Mammary epithelial cell (primary cell): ENCODE results near the gene EPHB3.

Experiments
- CTCF ChIP-seq, 2 donors: IDR thresholded peaks in 1 of 2; conservative IDR thresholded peaks in 1 of 2; 2 replicates each; pipeline ENCODE4 v1.5.1; 2011 to 2012; ENCODE audit warnings: inconsistent platforms in 2 of 2, low read length in 2 of 2, mild to moderate bottlenecking in 2 of 2, control low read depth in 1 of 2, low read depth in 1 of 2; ENCODE audit not compliant: insufficient read depth in 1 of 2; ENCODE audit errors: extremely low read depth in 1 of 2
- EZH2 ChIP-seq: IDR thresholded peaks from 2 replicates; pipeline ENCODE4 v1.6.1; 2012; ENCODE audit warnings: low read length, inconsistent platforms, borderline replicate concordance

DNA sequence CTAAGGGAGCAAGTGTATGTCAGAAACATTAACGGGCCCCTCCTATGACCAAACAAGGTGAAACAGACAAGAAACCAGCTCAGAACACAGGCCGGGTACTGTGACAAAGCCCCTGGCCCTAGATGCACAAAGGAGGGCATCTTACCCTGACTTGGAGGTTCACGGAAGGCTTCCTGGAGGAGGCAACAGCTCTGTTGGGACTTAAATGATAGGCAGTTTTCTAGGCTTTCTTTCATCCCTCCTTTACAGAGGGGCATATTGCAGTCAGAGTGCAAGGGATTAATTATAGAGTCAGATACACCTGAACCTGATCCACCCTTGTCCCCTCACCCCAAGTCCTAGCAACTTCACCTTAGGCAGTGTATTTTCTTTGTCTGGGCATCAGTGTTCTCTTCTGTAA lies 8.4 kb downstream of the EPHB3 start:
- TF ChIP-seq CTCF (conservative IDR thresholded peaks at IDR 0.05 in 1 of 2, IDR thresholded peaks at IDR 0.05 in 1 of 2; ENCODE audit: extremely low read depth in 1 of 2, insufficient read depth in 1 of 2, low read depth in 1 of 2, low read length in 2 of 2) (no peak), EZH2 (no peak)
